Tibial nerve (tissue), 4 donors: ENCODE results near the gene CST6.

ENCODE experiments used
- EP300 ChIP-seq, 2 donors: sonication (generic); formaldehyde crosslinking; IDR thresholded peaks; one replicate each; pipeline ENCODE4 v1.6.1; 2017; ENCODE audit warnings: antibody characterized with exemption in 2 of 2, mild to moderate bottlenecking in 1 of 2
- POLR2A ChIP-seq, 2 donors: fragments of 450-650 bp; IDR thresholded peaks; one replicate each; pipeline ENCODE4 v1.6.1; 2017; ENCODE audit warnings: antibody characterized with exemption in 2 of 2, mild to moderate bottlenecking in 2 of 2, moderate library complexity in 2 of 2
- TF ChIP-seq, protein P1 (sequence below), 5 experiments: fragments of 200-600 bp in 3 of 5; fragments of 450-650 bp in 2 of 5; sonication (generic) in 3 of 5; IDR thresholded peaks; one replicate each; pipeline ENCODE4 v1.5.1; 2016 to 2019; ENCODE audit warnings: antibody characterized with exemption in 5 of 5, mild to moderate bottlenecking in 3 of 5, moderate library complexity in 2 of 5

DNA sequence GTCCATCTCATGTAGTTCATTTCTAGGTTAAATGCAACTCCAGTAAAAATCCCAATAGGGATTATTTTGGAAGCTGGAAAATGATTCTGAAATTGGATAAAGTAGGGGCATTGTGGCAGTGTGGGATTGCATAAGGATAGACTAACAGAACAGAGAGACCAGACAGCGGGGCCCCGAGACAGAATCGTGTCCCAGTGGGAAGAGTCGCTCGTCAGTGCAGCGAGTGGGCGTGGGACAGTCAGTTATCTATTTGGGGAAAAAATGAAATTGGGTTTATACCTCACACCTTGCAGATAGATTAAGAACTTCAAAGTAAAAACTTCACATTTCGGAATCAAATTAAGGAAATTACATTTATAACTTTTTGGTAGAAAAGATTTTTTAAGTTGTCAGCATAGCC is 39.7 kb upstream of the CST6 start:
- TF ChIP-seq, protein P1, sequence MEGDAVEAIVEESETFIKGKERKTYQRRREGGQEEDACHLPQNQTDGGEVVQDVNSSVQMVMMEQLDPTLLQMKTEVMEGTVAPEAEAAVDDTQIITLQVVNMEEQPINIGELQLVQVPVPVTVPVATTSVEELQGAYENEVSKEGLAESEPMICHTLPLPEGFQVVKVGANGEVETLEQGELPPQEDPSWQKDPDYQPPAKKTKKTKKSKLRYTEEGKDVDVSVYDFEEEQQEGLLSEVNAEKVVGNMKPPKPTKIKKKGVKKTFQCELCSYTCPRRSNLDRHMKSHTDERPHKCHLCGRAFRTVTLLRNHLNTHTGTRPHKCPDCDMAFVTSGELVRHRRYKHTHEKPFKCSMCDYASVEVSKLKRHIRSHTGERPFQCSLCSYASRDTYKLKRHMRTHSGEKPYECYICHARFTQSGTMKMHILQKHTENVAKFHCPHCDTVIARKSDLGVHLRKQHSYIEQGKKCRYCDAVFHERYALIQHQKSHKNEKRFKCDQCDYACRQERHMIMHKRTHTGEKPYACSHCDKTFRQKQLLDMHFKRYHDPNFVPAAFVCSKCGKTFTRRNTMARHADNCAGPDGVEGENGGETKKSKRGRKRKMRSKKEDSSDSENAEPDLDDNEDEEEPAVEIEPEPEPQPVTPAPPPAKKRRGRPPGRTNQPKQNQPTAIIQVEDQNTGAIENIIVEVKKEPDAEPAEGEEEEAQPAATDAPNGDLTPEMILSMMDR (IDR thresholded peaks at IDR 0.05) = no peak
- TF ChIP-seq POLR2A (IDR thresholded peaks at IDR 0.05) (no peak), EP300 (IDR thresholded peaks at IDR 0.05) (no peak)
